BJ (cell line): ENCODE results near the gene BASP1. TPM values are rescaled to one million over a fixed set of nuclear protein-coding genes. Genes with fewer than 3 reads are reported as not detected.
"Not testable (repeated sequence)": the region's sequence is repeated elsewhere in the genome, so short reads cannot be mapped to it uniquely, and the experiment has no call there.

Source experiments
- CTCF ChIA-PET: fragments of 350-600 bp; formaldehyde crosslinking; extraction: SDS; loops from one replicate; lab custom pipeline; 2021; ENCODE audit warnings: antibody characterized with exemption, inconsistent platforms; lab: Yijun Ruan, JAX
- POLR2A ChIA-PET: fragments of 300-600 bp; sonication (Branson Sonifier 250); formaldehyde crosslinking; extraction: SDS; loops from one replicate; lab custom pipeline; 2021; ENCODE audit warnings: antibody characterized with exemption; lab: Charles Lee
- DNase-seq: peaks from one replicate; pipeline ENCODE4 v3.0.0-alpha.2; 2011; ENCODE audit warnings: low read depth
- H3K27me3 ChIP-seq: 2 replicates; pipeline ENCODE4 v1.6.0; 2011; ENCODE audit warnings: low read length; ENCODE audit not compliant: control insufficient read depth, insufficient read depth
- H3K36me3 ChIP-seq: 2 replicates; pipeline ENCODE4 v1.5.1; 2011; ENCODE audit warnings: low read length; ENCODE audit not compliant: control insufficient read depth, insufficient read depth
- H3K4me3 ChIP-seq: 2 replicates; pipeline ENCODE4 v1.5.1; 2011; ENCODE audit warnings: low read depth, mild to moderate bottlenecking, control low read depth, low read length
- CTCF ChIP-seq: IDR thresholded peaks from 2 replicates; pipeline ENCODE4 v1.5.1; 2011; ENCODE audit warnings: low read depth, mild to moderate bottlenecking, control low read depth, inconsistent platforms, low read length, moderate library complexity; ENCODE audit not compliant: insufficient read depth
- polyA plus RNA-seq: library from polyadenylated mRNA; depleted of rRNA; stranded (reverse); fragments of >200 nt; gene quantifications from 2 replicates; pipeline ENCODE4 v1.2.3, GENCODE V29; 2011

The BASP1 gene
- polyA plus RNA-seq, 1 experiment, result 48.7 TPM

DNA sequence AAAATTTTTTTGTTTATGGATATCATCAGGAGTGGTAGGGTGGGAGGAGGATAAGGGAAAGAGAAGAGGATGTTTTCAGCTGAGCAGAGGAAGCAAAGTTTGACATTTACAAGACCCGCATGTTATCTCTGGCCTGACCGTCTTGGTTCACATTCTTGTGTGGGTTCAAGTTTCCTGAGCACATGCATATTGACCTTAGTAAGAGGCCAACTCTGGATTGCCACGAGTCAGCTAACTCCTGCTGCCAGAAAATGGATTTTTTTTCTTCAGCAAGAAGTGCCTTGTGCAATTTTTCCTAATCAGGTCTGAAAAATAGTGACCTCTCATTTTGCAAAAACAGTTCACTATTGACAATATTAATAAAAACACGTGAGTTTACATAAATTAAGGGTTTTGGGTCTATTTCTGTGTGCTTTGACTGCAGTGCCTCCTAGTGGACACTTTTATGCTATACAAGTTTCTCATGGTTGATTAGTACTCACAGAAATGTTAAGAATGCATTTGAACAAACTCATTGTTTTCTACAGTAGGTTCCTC lies 27.1 kb upstream of the BASP1 start:
- DNase-seq, result peak; percentile 81
- POLR2A ChIA-PET, result interaction anchor here (1.1 to 1.2 kb wide), 2 partner anchors 190 to 257 kb away, joined by 3 to 13 read pairs; no protein-coding TSS in a partner anchor
- TF ChIP-seq CTCF, result peak; percentile 71
- Histone ChIP-seq H3K4me3 (no peak overlapping the region), H3K27me3 (no peaks in the 10 kb centered on the region), H3K36me3 (no peaks in the 10 kb centered on the region)
- CTCF ChIA-PET, result interaction anchor here (0.7 to 6.8 kb wide), 83 partner anchors 11 to 703 kb away, joined by 3 to 93 read pairs (median 5); partner anchors contain the start of gene MYO10

GRCh38 chr5:17190799-17191391 lies 26.5 kb upstream of the BASP1 start:
- no peak for DNase-seq
- no peaks in the 10 kb centered on the region for H3K36me3 ChIP-seq
- TF ChIP-seq CTCF, result no peak

DNA sequence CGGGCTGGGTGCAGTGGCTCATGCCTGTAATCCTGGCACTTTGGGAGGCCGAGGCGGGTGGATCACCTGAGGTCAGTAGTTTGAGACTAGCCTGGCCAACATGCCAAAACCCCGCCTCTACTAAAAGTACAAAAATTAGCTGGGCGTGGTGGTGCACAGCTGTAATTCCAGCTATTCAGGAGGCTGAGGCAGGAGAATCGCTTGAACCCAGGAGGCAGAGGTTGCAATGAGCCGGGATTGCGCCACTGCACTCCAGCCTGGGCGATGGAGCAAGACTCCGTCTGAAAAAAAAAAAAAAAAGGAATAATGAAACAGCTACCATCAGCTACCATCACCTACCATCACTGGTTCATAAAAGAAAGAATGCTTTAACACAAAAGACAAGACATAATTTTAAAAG lies 25.9 kb upstream of the BASP1 start:
- H3K36me3 ChIP-seq, H3K27me3 ChIP-seq, DNase-seq, POLR2A ChIA-PET, H3K4me3 ChIP-seq: not testable (repeated sequence)
- CTCF ChIA-PET, result interaction anchor here (0.9 to 6.8 kb wide), 17 partner anchors 11 to 649 kb away, joined by 3 to 93 read pairs (median 10); no protein-coding TSS in a partner anchor

More at GRCh38 chr5:17190799-17191391, 26.5 kb upstream of the BASP1 start:
- CTCF ChIA-PET, result interaction anchor here (0.7 to 6.8 kb wide), 49 partner anchors 11 to 701 kb away, joined by 3 to 93 read pairs (median 8); partner anchors contain the start of gene MYO10
- Histone ChIP-seq H3K27me3 (no peaks in the 10 kb centered on the region), H3K4me3 (no peak overlapping the region)
- POLR2A ChIA-PET, result interaction anchor here (1.1 kb wide), 1 partner anchor 258 kb away, joined by 3 read pairs; no protein-coding TSS in a partner anchor

DNA sequence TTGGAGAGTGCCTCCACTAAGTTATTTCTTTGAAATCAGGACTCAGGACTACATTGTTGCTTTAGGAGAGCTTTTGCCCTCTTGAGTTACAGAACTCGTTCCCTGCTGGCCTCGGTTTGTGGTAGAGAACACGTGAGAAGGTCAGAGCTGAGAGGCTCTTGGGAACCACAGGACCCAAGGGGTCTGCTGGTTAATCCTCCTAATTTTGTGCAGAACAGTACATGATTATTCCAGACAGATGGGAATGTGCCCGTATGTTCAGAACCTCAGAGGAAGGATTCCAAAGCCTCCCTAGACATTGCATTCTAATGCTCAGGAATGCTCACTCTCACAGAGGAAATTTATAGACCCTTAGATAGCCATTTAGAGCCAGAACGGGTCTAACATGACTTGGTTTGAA lies 25.2 kb upstream of the BASP1 start:
- Histone ChIP-seq H3K27me3 (no peaks in the 10 kb centered on the region), H3K4me3 (no peak overlapping the region), H3K36me3 (no peaks in the 10 kb centered on the region)
- no peak for TF ChIP-seq CTCF
- ChIA-PET POLR2A (interaction anchor here (0.7 kb wide), 1 partner anchor 346 kb away, joined by 5 read pairs; no protein-coding TSS in a partner anchor), CTCF (interaction anchor here (0.9 to 6.8 kb wide), 6 partner anchors 10 to 649 kb away, joined by 3 to 93 read pairs (median 17); no protein-coding TSS in a partner anchor)
- DNase-seq, result no peak

GRCh38 chr5:17196024-17196423 lies 21.4 kb upstream of the BASP1 start:
- ChIA-PET CTCF (interaction anchor here (2.2 kb wide), 1 partner anchor 506 kb away, joined by 6 read pairs; no protein-coding TSS in a partner anchor), POLR2A (no interaction called here)
- no peaks in the 10 kb centered on the region for H3K27me3 ChIP-seq
- no peak for TF ChIP-seq CTCF
- no peaks in the 10 kb centered on the region for H3K36me3 ChIP-seq
- H3K4me3 ChIP-seq, result no peak overlapping the region
- DNase-seq, result no peak
